Endothelial cell of hepatic sinusoid (primary cell): ENCODE data around the gene TMEM185B.

ENCODE experiments used
- in situ Hi-C: cut with HindIII; loops from 2 replicates; pipeline ENCODE4 v1.10.0; 2017; ENCODE audit warnings: low sequenced_read_pairs

Gene TMEM185B

GRCh38 chr2:120231974-120232635, 8.9 kb upstream of the TMEM185B start:
- in situ Hi-C loops, result no loop called here

GRCh38 chr2:120231564-120231973, 8.4 kb upstream of the TMEM185B start:
- in situ Hi-C loops, result no loop called here

GRCh38 chr2:120230515-120231471, 7.6 kb upstream of the TMEM185B start:
- in situ Hi-C loops, result no loop called here

- in situ Hi-C loops, result no loop called here
These were observed 6.1 kb upstream of the TMEM185B start for GRCh38 chr2:120229341-120229740.

GRCh38 chr2:120228503-120228902, 5.3 kb upstream of the TMEM185B start:
- in situ Hi-C loops, result no loop called here

- in situ Hi-C loops, result no loop called here
These were observed 4.2 kb upstream of the TMEM185B start for GRCh38 chr2:120227111-120227991.

GRCh38 chr2:120226316-120226715, 3.1 kb upstream of the TMEM185B start:
- in situ Hi-C loops, result no loop called here

- in situ Hi-C loops, result no loop called here
These were observed 2.4 kb upstream of the TMEM185B start for GRCh38 chr2:120225549-120226065.

- in situ Hi-C loops, result no loop called here
These were observed 1.7 kb upstream of the TMEM185B start for GRCh38 chr2:120224735-120225548.

GRCh38 chr2:120224256-120224655, 1.1 kb upstream of the TMEM185B start:
- in situ Hi-C loops, result no loop called here

GRCh38 chr2:120222186-120223033, 790 bp downstream of the TMEM185B start:
- in situ Hi-C loops, result no loop called here

- in situ Hi-C loops, result no loop called here
These were observed 1.6 kb downstream of the TMEM185B start for GRCh38 chr2:120221616-120222015.

GRCh38 chr2:120220756-120221155, 2.4 kb downstream of the TMEM185B start:
- in situ Hi-C loops, result no loop called here

GRCh38 chr2:120219766-120220165, 3.4 kb downstream of the TMEM185B start:
- in situ Hi-C loops, result no loop called here

- in situ Hi-C loops, result no loop called here
These were observed 3.9 kb downstream of the TMEM185B start for GRCh38 chr2:120219291-120219690.

GRCh38 chr2:120218181-120218580, 5.0 kb downstream of the TMEM185B start:
- in situ Hi-C loops, result no loop called here

GRCh38 chr2:120210270-120210693, 12.9 kb downstream of the TMEM185B start:
- in situ Hi-C loops, result no loop called here

- in situ Hi-C loops, result no loop called here
These were observed 13.6 kb downstream of the TMEM185B start for GRCh38 chr2:120209427-120210269.
